Measurements from ENCODE around the gene MMP12.

Gene MMP12

GRCh38 chr11:102853055-102853454 is 21.7 kb downstream of the MMP12 start:
- TF ChIP-seq CTCF (IDR thresholded peaks at IDR 0.05; ENCODE audit: borderline replicate concordance, control extremely low read depth, extremely low read depth, insufficient read depth, missing control alignments): no peak
- no peak for DNase-seq (ENCODE audit: low spot score)
- in situ Hi-C loops (cut with MboI; ENCODE audit: low sequenced_read_pairs, unreplicated experiment): no loop called here

DNA sequence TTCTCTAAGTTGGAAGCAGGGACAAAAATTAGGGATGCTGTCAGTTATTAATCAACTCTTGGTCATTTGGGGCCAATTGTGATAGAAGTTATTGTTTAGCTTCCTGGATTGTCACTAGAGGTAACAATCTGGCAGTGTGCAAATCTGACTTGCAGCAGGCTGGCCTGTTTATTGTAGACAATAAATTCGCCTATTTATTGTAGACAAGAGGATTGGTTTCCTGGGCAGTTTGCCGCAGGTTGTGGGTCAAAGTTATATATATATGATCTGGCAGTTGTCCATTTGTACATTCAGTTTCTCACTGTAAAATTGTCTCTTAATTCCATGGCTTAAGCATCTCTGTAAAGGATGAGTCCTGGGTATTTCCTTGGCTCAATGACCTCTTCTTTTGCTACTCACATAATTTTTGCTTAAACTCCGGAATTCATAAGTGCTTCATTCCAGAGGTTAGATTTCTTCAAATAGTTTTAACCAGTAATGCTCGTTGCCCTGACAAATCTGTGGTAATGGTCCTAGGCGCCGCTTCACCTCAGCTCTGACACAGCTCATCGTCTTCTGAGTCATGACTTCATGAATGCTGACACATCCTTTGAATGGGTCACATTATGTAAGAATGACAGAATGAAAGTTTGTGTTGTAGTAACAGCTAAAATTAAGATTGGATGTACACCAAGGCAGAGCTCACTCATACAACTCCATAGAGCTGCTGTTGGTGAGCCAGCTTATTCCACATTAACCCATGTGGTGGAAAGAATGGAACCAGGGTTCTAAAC is 23.6 kb downstream of the MMP12 start:
- in situ Hi-C loops (cut with MboI; ENCODE audit: low sequenced_read_pairs, unreplicated experiment): no loop called here
- no peak for DNase-seq (ENCODE audit: low spot score)
- TF ChIP-seq CTCF (IDR thresholded peaks at IDR 0.05; ENCODE audit: borderline replicate concordance, control extremely low read depth, extremely low read depth, insufficient read depth, missing control alignments): no peak

DNA sequence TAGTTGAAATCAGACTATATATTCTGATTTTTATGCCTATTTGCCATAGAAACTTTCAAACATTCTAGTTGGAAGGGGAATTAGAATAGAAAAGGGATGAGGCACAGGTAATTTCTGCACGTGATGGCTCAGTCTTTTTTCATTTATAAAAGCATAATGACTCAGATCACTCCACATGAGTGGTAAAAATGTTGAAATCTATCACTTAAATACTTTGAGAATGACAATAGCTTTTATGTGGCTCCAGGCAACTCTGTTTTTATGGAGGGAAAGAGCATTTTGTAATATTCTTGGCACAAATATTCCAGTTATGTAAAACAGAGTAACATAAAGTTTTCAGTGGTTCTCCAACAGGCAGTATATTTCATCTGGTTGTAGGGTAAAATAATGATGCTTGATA is 25.5 kb downstream of the MMP12 start:
- DNase-seq (ENCODE audit: low spot score): no peak
- TF ChIP-seq CTCF (IDR thresholded peaks at IDR 0.05; ENCODE audit: borderline replicate concordance, control extremely low read depth, extremely low read depth, insufficient read depth, missing control alignments): no peak
- in situ Hi-C loops (cut with MboI; ENCODE audit: low sequenced_read_pairs, unreplicated experiment): no loop called here

- no peak for DNase-seq (ENCODE audit: low spot score)
- no peak for TF ChIP-seq CTCF (IDR thresholded peaks at IDR 0.05; ENCODE audit: borderline replicate concordance, control extremely low read depth, extremely low read depth, insufficient read depth, missing control alignments)
- in situ Hi-C loops (cut with MboI; ENCODE audit: low sequenced_read_pairs, unreplicated experiment): no loop called here
These were observed 28.5 kb downstream of the MMP12 start for GRCh38 chr11:102846292-102846691.

DNA sequence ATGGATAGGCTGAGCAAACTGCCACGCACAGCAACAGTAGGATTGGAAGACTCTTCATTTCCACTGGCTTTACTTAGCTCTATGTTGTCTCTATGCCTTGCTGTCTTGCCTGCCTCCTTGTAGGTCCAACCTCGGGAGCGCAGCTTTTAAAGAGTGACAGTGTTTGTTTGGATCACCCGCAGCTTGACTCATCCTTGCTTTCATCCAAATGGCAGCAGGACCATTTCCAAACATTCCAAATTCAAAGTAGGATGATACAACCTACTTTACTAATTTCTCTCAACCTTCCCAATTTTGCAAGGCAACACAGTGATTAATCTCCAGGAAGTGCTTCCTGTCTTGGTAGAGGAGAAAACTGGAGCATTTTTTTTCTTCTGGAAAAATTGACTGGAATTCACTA is 31.3 kb downstream of the MMP12 start, which contains the start of gene MMP3:
Gene MMP3, minus strand, starts transcription at position 121 of the 400 bp plus-strand sequence. Its CDS starts 63 bp downstream, at position 58.
- no peak for DNase-seq (ENCODE audit: low spot score)
- in situ Hi-C loops (cut with MboI; ENCODE audit: low sequenced_read_pairs, unreplicated experiment): no loop called here
- no peak for TF ChIP-seq CTCF (IDR thresholded peaks at IDR 0.05; ENCODE audit: borderline replicate concordance, control extremely low read depth, extremely low read depth, insufficient read depth, missing control alignments)

DNA sequence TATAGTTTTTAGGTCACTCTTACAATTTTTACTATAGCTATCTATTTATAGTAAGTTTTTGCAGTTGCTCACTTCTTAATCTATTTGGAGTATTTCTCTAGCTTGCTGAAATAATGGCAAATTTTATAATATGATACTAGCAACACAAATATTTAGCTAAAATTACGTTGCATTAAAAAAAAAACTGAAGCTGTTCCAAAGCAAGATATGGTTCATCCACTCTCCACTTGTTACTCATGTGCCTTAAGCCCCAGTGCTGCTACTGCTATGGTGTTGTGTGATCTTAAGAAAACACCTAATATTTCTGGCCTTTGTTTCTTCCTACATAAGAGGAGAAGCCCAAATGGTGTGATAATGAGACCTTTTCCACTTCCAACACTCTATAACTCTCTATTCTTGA is 31.9 kb downstream of the MMP12 start:
- in situ Hi-C loops (cut with MboI; ENCODE audit: low sequenced_read_pairs, unreplicated experiment): no loop called here
- DNase-seq (ENCODE audit: low spot score): no peak
- TF ChIP-seq CTCF (IDR thresholded peaks at IDR 0.05; ENCODE audit: borderline replicate concordance, control extremely low read depth, extremely low read depth, insufficient read depth, missing control alignments): no peak
